HG03060 (cell line): ENCODE results near the gene KDM8.

Source experiments
- ATAC-seq: cut with Tn5 transposase; IDR thresholded peaks from one replicate; pipeline ENCODE4 v1.9.1; 2021; ENCODE audit warnings: low read depth, moderate number of reproducible peaks; ENCODE audit not compliant: unreplicated experiment

KDM8 gene

GRCh38 chr16:27214084-27214961 lies 11.0 kb downstream of the KDM8 start:
- ATAC-seq: no peak

- no peak for ATAC-seq
Observed at GRCh38 chr16:27215660-27216059, 12.3 kb downstream of the KDM8 start.

GRCh38 chr16:27216297-27216885 lies 13.1 kb downstream of the KDM8 start:
- ATAC-seq: no peak

- no peak for ATAC-seq
Observed at GRCh38 chr16:27217256-27217655, 13.9 kb downstream of the KDM8 start.

- ATAC-seq: no peak
Observed at GRCh38 chr16:27218756-27219155, 15.4 kb downstream of the KDM8 start.

- no peak for ATAC-seq
Observed at GRCh38 chr16:27219161-27219560, 15.8 kb downstream of the KDM8 start.

- no peak for ATAC-seq
Observed at GRCh38 chr16:27220120-27220519, 16.8 kb downstream of the KDM8 start.

- no peak for ATAC-seq
Observed at GRCh38 chr16:27220527-27220926, 17.2 kb downstream of the KDM8 start.

- no peak for ATAC-seq
Observed at GRCh38 chr16:27220991-27221390, 17.7 kb downstream of the KDM8 start.

GRCh38 chr16:27221576-27222248 lies 18.4 kb downstream of the KDM8 start:
- ATAC-seq: no peak

GRCh38 chr16:27222249-27223225 lies 19.2 kb downstream of the KDM8 start:
- no peak for ATAC-seq

GRCh38 chr16:27223226-27223610 lies 19.9 kb downstream of the KDM8 start:
- no peak for ATAC-seq

GRCh38 chr16:27223701-27224100 lies 20.4 kb downstream of the KDM8 start:
- no peak for ATAC-seq

GRCh38 chr16:27224271-27224737 lies 21.0 kb downstream of the KDM8 start:
- no peak for ATAC-seq

- ATAC-seq: no peak
Observed at GRCh38 chr16:27224741-27225300, 21.5 kb downstream of the KDM8 start.

- no peak for ATAC-seq
Observed at GRCh38 chr16:27225536-27226360, 22.4 kb downstream of the KDM8 start.

GRCh38 chr16:27226476-27226875 lies 23.1 kb downstream of the KDM8 start:
- ATAC-seq: no peak

GRCh38 chr16:27226976-27227705 lies 23.8 kb downstream of the KDM8 start:
- ATAC-seq: no peak
